Measurements from ENCODE around the gene SKP1. TPM values are rescaled to one million over a fixed set of nuclear protein-coding genes. Genes with fewer than 3 reads are reported as not detected.

Gene SKP1
- total and polyA plus RNA-seq, 9 of the 15 experiments (the other 6 are each of a cell fraction or from before 2014, with no cell fraction given), result 301 to 2,109 (median 639) TPM

DNA sequence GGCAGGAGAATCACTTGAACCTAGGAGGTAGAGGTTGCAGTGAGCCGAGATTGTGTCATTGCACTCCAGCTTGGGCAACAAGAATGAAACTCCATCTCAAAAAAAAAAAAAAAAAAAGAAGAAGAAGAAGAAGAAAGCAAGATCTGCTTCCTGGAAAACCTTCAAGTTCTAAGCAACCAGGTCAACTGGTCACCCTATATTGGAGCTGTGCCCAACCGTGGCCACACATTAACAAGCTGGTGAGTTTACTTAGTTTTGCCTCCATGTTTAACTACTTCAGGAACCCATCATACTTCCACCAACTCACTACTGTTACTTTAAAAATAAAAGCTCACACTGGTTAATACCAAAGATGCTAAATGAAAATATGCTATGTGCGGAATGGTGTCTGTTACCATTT lies 12.3 kb upstream of the SKP1 start (continued):
- TF ChIP-seq, protein P1, sequence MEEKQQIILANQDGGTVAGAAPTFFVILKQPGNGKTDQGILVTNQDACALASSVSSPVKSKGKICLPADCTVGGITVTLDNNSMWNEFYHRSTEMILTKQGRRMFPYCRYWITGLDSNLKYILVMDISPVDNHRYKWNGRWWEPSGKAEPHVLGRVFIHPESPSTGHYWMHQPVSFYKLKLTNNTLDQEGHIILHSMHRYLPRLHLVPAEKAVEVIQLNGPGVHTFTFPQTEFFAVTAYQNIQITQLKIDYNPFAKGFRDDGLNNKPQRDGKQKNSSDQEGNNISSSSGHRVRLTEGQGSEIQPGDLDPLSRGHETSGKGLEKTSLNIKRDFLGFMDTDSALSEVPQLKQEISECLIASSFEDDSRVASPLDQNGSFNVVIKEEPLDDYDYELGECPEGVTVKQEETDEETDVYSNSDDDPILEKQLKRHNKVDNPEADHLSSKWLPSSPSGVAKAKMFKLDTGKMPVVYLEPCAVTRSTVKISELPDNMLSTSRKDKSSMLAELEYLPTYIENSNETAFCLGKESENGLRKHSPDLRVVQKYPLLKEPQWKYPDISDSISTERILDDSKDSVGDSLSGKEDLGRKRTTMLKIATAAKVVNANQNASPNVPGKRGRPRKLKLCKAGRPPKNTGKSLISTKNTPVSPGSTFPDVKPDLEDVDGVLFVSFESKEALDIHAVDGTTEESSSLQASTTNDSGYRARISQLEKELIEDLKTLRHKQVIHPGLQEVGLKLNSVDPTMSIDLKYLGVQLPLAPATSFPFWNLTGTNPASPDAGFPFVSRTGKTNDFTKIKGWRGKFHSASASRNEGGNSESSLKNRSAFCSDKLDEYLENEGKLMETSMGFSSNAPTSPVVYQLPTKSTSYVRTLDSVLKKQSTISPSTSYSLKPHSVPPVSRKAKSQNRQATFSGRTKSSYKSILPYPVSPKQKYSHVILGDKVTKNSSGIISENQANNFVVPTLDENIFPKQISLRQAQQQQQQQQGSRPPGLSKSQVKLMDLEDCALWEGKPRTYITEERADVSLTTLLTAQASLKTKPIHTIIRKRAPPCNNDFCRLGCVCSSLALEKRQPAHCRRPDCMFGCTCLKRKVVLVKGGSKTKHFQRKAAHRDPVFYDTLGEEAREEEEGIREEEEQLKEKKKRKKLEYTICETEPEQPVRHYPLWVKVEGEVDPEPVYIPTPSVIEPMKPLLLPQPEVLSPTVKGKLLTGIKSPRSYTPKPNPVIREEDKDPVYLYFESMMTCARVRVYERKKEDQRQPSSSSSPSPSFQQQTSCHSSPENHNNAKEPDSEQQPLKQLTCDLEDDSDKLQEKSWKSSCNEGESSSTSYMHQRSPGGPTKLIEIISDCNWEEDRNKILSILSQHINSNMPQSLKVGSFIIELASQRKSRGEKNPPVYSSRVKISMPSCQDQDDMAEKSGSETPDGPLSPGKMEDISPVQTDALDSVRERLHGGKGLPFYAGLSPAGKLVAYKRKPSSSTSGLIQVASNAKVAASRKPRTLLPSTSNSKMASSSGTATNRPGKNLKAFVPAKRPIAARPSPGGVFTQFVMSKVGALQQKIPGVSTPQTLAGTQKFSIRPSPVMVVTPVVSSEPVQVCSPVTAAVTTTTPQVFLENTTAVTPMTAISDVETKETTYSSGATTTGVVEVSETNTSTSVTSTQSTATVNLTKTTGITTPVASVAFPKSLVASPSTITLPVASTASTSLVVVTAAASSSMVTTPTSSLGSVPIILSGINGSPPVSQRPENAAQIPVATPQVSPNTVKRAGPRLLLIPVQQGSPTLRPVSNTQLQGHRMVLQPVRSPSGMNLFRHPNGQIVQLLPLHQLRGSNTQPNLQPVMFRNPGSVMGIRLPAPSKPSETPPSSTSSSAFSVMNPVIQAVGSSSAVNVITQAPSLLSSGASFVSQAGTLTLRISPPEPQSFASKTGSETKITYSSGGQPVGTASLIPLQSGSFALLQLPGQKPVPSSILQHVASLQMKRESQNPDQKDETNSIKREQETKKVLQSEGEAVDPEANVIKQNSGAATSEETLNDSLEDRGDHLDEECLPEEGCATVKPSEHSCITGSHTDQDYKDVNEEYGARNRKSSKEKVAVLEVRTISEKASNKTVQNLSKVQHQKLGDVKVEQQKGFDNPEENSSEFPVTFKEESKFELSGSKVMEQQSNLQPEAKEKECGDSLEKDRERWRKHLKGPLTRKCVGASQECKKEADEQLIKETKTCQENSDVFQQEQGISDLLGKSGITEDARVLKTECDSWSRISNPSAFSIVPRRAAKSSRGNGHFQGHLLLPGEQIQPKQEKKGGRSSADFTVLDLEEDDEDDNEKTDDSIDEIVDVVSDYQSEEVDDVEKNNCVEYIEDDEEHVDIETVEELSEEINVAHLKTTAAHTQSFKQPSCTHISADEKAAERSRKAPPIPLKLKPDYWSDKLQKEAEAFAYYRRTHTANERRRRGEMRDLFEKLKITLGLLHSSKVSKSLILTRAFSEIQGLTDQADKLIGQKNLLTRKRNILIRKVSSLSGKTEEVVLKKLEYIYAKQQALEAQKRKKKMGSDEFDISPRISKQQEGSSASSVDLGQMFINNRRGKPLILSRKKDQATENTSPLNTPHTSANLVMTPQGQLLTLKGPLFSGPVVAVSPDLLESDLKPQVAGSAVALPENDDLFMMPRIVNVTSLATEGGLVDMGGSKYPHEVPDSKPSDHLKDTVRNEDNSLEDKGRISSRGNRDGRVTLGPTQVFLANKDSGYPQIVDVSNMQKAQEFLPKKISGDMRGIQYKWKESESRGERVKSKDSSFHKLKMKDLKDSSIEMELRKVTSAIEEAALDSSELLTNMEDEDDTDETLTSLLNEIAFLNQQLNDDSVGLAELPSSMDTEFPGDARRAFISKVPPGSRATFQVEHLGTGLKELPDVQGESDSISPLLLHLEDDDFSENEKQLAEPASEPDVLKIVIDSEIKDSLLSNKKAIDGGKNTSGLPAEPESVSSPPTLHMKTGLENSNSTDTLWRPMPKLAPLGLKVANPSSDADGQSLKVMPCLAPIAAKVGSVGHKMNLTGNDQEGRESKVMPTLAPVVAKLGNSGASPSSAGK (IDR thresholded peaks at IDR 0.05), result no peak
- TF ChIP-seq, protein P2, sequence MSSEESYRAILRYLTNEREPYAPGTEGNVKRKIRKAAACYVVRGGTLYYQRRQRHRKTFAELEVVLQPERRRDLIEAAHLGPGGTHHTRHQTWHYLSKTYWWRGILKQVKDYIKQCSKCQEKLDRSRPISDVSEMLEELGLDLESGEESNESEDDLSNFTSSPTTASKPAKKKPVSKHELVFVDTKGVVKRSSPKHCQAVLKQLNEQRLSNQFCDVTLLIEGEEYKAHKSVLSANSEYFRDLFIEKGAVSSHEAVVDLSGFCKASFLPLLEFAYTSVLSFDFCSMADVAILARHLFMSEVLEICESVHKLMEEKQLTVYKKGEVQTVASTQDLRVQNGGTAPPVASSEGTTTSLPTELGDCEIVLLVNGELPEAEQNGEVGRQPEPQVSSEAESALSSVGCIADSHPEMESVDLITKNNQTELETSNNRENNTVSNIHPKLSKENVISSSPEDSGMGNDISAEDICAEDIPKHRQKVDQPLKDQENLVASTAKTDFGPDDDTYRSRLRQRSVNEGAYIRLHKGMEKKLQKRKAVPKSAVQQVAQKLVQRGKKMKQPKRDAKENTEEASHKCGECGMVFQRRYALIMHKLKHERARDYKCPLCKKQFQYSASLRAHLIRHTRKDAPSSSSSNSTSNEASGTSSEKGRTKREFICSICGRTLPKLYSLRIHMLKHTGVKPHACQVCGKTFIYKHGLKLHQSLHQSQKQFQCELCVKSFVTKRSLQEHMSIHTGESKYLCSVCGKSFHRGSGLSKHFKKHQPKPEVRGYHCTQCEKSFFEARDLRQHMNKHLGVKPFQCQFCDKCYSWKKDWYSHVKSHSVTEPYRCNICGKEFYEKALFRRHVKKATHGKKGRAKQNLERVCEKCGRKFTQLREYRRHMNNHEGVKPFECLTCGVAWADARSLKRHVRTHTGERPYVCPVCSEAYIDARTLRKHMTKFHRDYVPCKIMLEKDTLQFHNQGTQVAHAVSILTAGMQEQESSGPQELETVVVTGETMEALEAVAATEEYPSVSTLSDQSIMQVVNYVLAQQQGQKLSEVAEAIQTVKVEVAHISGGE (CRISPR knock-in tag; IDR thresholded peaks at IDR 0.05), result no peak
- TF ChIP-seq STAT5A (IDR thresholded peaks at IDR 0.05; ENCODE audit: borderline replicate concordance, low read length), result no peak
- no peak for TF ChIP-seq GTF2E2 (tag; IDR thresholded peaks at IDR 0.05)
- no peak for TF ChIP-seq ARHGAP35 (IDR thresholded peaks at IDR 0.05; ENCODE audit: partially characterized antibody)
- no peak for TF ChIP-seq PRMT5 (CRISPR knock-in tag; IDR thresholded peaks at IDR 0.05)
- no peak for TF ChIP-seq DNMT1 (IDR thresholded peaks at IDR 0.05)
- TF ChIP-seq RCOR1 (IDR thresholded peaks at IDR 0.05; ENCODE audit: borderline replicate concordance in 1 of 2, low read depth in 2 of 2, low read length in 2 of 2), result no peak
- no peak for TF ChIP-seq SNIP1 (IDR thresholded peaks at IDR 0.05; ENCODE audit: low read depth)
- TF ChIP-seq ZNF668 (CRISPR knock-in tag; IDR thresholded peaks at IDR 0.05), result no peak

Measured in K562 (cell line).